Activated CD4-positive, alpha-beta T cell treated with anti-CD3 and anti-CD28 coated beads for 4 hours (primary cell): ENCODE measurements around the gene ZNF564.
"Not testable (repeated sequence)": the region's sequence is repeated elsewhere in the genome, so short reads cannot be mapped to it uniquely, and the experiment has no call there.

Experiments used
- DNase-seq, 2 donors: peaks; one replicate each; pipeline ENCODE4 v3.0.0-alpha.2; 2020

The ZNF564 gene

GRCh38 chr19:12551060-12551832 lies at the start of gene ZNF564:
Gene ZNF564, minus strand, starts transcription at chr19:12551482. Its CDS starts 150 bp downstream, at chr19:12551332.
- DNase-seq: peak; percentile 88 to 89

GRCh38 chr19:12597594-12597993 lies 46.3 kb upstream of the ZNF564 start:
- no peak for DNase-seq

- DNase-seq: no peak
These were observed 45.8 kb upstream of the ZNF564 start for GRCh38 chr19:12596927-12597548.

GRCh38 chr19:12596485-12596884 lies 45.2 kb upstream of the ZNF564 start:
- DNase-seq: no peak

- no peak for DNase-seq
These were observed 29.8 kb upstream of the ZNF564 start for GRCh38 chr19:12581100-12581499.

GRCh38 chr19:12580180-12580694 lies 29.0 kb upstream of the ZNF564 start:
- no peak for DNase-seq

- no peak for DNase-seq
These were observed 27.4 kb upstream of the ZNF564 start for GRCh38 chr19:12578641-12579040.

- DNase-seq: no peak
These were observed 22.8 kb upstream of the ZNF564 start for GRCh38 chr19:12574036-12574435.

- DNase-seq: no peak
These were observed 16.7 kb upstream of the ZNF564 start for GRCh38 chr19:12567951-12568350.

- DNase-seq: not testable (repeated sequence)
These were observed 15.1 kb upstream of the ZNF564 start for GRCh38 chr19:12566380-12566779.

GRCh38 chr19:12564016-12564664 lies 12.9 kb upstream of the ZNF564 start:
- peak; percentile 84 to 95 for DNase-seq

GRCh38 chr19:12555456-12555930 lies 4.2 kb upstream of the ZNF564 start:
- DNase-seq: no peak

GRCh38 chr19:12546903-12547302 lies 4.4 kb downstream of the ZNF564 start:
- DNase-seq: no peak

- no peak for DNase-seq
These were observed 5.2 kb downstream of the ZNF564 start for GRCh38 chr19:12546068-12546467.

GRCh38 chr19:12545267-12545666 lies 6.0 kb downstream of the ZNF564 start:
- DNase-seq: no peak

GRCh38 chr19:12544401-12544876 lies 6.8 kb downstream of the ZNF564 start:
- DNase-seq: no peak

- no peak for DNase-seq
These were observed 7.4 kb downstream of the ZNF564 start for GRCh38 chr19:12543855-12544254.

- no peak for DNase-seq
These were observed 24.0 kb downstream of the ZNF564 start for GRCh38 chr19:12527034-12527836.

- no peak for DNase-seq
These were observed 24.7 kb downstream of the ZNF564 start for GRCh38 chr19:12526542-12526941.

GRCh38 chr19:12521996-12522395 lies 29.3 kb downstream of the ZNF564 start:
- DNase-seq: no peak

GRCh38 chr19:12513531-12514061 lies 37.7 kb downstream of the ZNF564 start:
- no peak for DNase-seq

- no peak for DNase-seq
These were observed 54.2 kb downstream of the ZNF564 start for GRCh38 chr19:12497032-12497431.
